Gastroesophageal sphincter (tissue), 3 donors: ENCODE data around the gene FLYWCH1.

Source experiments
- CTCF ChIP-seq, 4 experiments: fragments of 200-600 bp in 2 of 4; fragments of 450-650 bp in 2 of 4; sonication (generic) in 1 of 4; IDR thresholded peaks; one replicate each; pipeline ENCODE4 v1.5.1; 2017 to 2019; ENCODE audit warnings: antibody characterized with exemption in 4 of 4, mild to moderate bottlenecking in 2 of 4, moderate library complexity in 2 of 4
- EP300 ChIP-seq: sonication (generic); formaldehyde crosslinking; IDR thresholded peaks from one replicate; pipeline ENCODE4 v1.6.1; 2017; ENCODE audit warnings: antibody characterized with exemption, mild to moderate bottlenecking
- POLR2A ChIP-seq, 2 donors: fragments of 450-650 bp; IDR thresholded peaks; one replicate each; pipeline ENCODE4 v1.6.1; 2017; ENCODE audit warnings: antibody characterized with exemption in 2 of 2, mild to moderate bottlenecking in 2 of 2, moderate library complexity in 1 of 2
- POLR2AphosphoS5 ChIP-seq: sonication (generic); formaldehyde crosslinking; IDR thresholded peaks from one replicate; pipeline ENCODE4 v1.6.1; 2017; ENCODE audit warnings: antibody characterized with exemption

DNA sequence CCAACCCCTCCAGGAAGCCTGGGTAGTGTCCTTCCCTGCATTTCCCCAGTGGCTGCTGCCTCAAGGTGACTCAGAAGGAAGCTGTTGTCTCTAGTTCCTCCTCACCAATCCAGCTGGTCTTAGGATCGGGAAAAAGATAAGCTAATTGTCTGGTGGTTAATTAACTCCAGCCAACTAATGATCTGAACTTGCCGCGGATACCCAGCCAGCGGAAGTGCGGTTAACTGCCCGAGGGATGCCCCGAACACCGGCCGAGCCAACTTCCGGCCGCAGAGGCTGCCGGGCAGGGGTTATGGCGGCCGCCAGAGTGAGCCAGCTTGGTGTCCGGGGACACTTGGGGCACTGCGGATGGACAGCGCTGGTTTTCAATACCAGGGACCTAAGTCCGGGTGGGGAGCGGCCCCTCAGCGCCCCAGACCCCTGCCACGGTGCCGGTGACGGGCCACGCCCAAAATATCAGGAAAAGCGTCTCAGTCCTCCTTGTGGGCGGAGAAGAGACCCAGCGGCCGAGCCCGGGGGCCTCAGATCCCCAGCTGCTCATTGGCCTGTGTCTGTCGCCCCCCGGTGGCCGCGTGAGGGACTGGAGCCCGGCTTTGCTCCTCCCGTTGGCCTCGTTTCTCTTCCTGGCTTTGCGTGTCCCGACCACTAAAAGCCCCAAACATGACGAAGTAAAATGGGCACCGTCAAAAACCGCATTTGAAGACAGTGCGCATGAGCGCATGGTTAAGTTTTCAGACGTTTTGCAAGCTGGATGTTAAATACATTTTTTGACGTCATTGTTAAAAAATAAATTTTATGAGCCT, 43.5 kb upstream of the FLYWCH1 start:
- peak in 3 of 4 experiments; percentile 94 to 99 (median 97) for TF ChIP-seq CTCF (IDR thresholded peaks at IDR 0.05)
- TF ChIP-seq POLR2A (IDR thresholded peaks at IDR 0.05): peak in 1 of 2 donors; percentile 56
- no peak for TF ChIP-seq EP300
- peak; percentile 47 for TF ChIP-seq POLR2AphosphoS5
